ENCODE results near the gene PTGER3.

DNA sequence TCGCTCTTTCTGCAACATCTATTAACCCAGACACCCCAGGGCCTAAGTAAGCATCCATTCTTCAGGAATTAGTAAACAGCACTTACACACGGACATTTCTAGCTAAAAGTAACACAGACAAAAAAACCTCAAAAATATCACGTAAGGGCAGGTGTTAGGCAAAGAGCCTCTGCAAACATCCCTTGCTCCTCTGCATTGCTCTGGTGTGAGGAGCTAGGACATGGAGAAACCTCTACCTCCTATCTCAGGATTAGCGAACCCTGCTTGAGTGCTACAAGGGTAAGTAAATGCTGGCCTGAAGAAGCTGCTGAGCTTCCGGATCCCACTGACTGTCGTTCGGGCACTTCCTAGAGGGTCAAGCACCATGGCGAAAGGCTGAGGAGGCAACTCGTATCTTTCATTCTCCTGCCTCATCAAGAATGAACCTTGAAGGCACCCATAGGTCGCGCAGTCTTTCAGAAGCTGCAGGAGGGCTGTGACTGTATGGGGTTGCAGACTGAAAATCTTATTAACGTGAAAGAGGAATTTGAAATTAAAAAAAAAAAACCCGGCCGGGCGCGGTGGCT lies 2.1 kb downstream of the PTGER3 start:
- TF ChIP-seq, protein P1, sequence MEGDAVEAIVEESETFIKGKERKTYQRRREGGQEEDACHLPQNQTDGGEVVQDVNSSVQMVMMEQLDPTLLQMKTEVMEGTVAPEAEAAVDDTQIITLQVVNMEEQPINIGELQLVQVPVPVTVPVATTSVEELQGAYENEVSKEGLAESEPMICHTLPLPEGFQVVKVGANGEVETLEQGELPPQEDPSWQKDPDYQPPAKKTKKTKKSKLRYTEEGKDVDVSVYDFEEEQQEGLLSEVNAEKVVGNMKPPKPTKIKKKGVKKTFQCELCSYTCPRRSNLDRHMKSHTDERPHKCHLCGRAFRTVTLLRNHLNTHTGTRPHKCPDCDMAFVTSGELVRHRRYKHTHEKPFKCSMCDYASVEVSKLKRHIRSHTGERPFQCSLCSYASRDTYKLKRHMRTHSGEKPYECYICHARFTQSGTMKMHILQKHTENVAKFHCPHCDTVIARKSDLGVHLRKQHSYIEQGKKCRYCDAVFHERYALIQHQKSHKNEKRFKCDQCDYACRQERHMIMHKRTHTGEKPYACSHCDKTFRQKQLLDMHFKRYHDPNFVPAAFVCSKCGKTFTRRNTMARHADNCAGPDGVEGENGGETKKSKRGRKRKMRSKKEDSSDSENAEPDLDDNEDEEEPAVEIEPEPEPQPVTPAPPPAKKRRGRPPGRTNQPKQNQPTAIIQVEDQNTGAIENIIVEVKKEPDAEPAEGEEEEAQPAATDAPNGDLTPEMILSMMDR (optimal IDR thresholded peaks at IDR 0.05 in 1 of 3, IDR thresholded peaks at IDR 0.05 in 1 of 3, conservative IDR thresholded peaks at IDR 0.05 in 1 of 3; ENCODE audit: extremely low read depth in 1 of 3, insufficient read depth in 2 of 3, low read length in 3 of 3) = no peak
- TF ChIP-seq EZH2 (IDR thresholded peaks at IDR 0.05; ENCODE audit: low read length) = no peak
